NCI-H1930 (cell line): Measurements from ENCODE around the gene RIPOR2.
"Not testable (repeated sequence)": the region's sequence is repeated elsewhere in the genome, so short reads cannot be mapped to it uniquely, and the experiment has no call there.

ENCODE experiments used
- DNase-seq, 2 experiments: peaks; one replicate each; lab custom pipeline; 2025; lab: John Stamatoyannopoulos, UW

RIPOR2 gene

DNA sequence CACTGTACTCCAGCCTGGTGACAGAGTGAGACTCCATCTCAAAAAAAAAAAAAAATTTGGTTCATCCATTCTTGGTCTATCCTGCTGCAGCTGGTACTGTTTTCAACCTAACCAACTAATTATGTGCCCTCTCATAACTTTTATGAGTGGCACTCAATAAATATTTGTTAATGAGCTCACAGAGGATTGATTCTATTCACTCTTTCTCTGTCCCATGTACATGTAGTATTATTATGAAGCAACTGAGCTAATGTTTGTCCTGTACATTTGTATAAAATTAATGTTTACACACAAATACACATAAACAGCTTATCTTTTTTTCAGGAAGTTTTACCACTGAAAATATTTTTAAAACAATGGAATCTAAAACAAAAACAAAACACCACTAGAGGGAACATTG is 10.1 kb downstream of the RIPOR2 start:
- DNase-seq = no peak

DNA sequence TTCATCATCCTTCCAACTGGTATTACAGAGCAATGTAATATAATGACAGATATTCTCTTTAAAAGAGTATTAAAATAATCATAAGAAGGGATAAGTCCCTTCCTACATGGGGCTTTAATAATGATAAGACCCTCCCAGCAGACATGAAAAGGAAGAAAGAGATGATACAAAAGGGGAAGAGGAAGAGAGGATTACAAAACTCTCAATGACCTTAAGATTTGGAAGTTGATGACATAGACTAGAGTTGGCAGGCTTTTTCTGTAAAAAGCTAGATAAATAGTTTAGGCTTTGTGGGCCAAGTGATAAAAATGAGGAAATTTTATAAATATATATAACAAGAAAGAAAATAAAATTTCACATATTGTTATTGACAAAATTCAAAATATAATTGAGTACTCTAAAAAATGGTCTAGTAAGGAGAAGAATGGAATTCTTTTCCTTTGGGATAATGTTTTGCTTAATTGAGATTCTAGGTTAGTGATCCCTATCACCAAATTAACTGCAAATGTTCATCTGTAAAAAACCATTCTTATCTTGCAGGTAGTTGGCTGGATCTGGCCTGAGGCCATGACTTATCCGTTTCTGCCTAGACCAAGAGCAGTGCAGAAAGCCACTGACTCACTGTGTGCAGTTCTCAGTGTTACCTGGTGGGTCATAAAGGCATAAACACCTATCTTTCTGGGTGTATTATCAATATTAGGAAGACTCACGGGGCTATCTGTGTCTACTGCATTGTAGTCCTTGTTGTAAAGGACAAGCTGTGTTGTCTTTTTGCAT is 11.0 kb downstream of the RIPOR2 start:
- DNase-seq = no peak

GRCh38 chr6:24923885-24924401 is 11.8 kb downstream of the RIPOR2 start:
- DNase-seq = no peak

DNA sequence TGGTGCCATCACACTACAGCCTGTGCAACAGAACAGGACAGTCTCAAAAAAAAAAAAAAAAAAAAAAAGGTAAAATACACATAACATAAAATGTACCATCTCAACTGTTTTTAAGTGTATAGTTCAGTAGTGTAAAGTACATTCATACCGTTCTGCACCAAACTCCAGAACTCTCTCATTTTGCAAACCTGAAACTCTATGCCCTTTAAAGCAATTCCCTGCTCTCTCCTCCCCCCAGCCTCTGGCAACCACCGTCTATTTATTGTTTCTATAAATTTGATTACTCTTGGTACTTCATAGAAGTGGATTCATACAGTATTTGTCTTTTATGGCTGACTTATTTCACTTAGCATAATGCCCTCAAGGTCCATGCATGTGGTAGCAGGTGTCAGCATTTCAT is 12.9 kb downstream of the RIPOR2 start:
- DNase-seq = no peak

DNA sequence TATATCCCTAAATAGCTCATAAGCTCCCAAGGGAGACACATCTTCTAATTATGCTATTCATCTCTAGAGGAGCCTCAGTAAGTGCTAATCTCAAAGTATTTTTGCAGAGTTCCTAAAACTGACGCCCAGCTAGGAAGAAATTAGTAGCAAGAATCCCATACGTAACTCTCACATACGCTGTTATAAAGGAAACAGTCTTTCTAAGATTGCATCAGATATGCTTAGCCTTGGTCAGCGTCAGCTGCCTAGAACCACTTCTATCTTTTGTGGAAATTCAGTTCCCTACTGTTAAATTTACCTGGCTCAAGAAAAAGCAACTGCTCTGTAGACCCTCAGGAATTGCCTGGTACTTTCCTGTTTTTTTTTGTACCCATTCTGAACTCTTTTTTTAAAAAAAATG is 13.6 kb downstream of the RIPOR2 start:
- DNase-seq = no peak

DNA sequence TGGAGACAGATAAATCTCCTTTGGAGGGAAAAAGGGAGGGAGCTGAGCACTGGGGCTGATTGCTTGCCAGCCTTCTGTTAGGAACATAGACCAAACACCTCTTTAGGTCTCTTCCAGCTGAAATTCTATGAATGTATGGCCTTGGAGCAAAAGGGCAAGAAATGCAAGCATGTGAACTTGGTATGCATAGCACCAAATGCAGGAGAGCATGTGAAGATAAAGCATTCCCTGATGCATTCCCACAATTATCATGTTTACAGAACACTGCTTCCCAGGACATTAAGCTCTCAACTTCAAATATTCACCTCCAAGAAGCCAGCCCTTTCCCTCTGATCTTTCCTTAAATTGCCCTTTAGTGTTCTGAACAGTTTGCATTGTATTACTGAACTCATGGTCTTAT is 15.6 kb downstream of the RIPOR2 start:
- DNase-seq = no peak

GRCh38 chr6:24919056-24919892 is 16.5 kb downstream of the RIPOR2 start:
- DNase-seq = peak; percentile 31 to 39

GRCh38 chr6:24918641-24919055 is 17.1 kb downstream of the RIPOR2 start:
- no peak for DNase-seq

DNA sequence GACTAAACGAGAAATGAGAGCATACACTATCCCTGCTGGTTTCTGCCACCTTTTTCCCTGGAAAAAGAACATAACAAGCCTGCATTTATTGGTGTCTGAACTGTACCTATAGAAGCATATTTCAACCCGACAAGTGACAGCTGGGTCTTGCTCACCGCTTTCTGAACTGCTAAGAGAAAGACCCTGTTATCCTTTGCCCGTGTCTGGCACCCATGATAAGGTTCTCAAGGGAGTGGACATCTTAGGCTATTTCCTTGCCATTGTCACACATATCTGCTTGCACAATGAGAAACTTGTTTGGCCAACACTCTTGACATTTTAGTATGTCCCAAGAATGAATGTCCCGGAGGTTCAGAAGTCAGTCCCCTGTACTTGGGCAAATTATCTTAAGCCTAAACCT is 19.3 kb downstream of the RIPOR2 start:
- no peak for DNase-seq

GRCh38 chr6:24915641-24916040 is 20.1 kb downstream of the RIPOR2 start:
- DNase-seq = no peak

DNA sequence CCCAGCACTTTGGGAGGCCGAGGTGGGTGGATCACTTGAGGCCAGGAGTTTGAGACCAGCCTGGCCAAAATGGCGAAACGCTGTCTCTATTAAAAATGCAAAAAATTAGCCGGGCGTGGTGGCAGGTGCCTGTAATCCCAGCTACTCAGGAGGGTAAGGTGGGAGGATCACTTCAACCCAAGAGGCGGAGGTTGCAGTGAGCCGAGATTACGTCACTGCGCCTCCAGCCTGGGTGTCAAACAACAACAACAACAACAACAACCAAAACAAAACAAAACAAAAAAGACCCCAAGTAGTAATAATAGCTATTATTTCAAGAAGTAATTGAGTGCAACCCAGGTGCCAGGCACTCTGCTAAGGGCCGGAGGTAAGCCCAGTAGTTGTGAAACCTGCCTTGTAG is 21.7 kb downstream of the RIPOR2 start:
- not testable (repeated sequence) for DNase-seq

GRCh38 chr6:24911796-24912382 is 23.9 kb downstream of the RIPOR2 start:
- DNase-seq = no peak

GRCh38 chr6:24910961-24911725 is 24.6 kb downstream of the RIPOR2 start:
- DNase-seq = peak; percentile 11 to 41

- no peak for DNase-seq
These were observed 25.3 kb downstream of the RIPOR2 start for GRCh38 chr6:24910331-24910960.

DNA sequence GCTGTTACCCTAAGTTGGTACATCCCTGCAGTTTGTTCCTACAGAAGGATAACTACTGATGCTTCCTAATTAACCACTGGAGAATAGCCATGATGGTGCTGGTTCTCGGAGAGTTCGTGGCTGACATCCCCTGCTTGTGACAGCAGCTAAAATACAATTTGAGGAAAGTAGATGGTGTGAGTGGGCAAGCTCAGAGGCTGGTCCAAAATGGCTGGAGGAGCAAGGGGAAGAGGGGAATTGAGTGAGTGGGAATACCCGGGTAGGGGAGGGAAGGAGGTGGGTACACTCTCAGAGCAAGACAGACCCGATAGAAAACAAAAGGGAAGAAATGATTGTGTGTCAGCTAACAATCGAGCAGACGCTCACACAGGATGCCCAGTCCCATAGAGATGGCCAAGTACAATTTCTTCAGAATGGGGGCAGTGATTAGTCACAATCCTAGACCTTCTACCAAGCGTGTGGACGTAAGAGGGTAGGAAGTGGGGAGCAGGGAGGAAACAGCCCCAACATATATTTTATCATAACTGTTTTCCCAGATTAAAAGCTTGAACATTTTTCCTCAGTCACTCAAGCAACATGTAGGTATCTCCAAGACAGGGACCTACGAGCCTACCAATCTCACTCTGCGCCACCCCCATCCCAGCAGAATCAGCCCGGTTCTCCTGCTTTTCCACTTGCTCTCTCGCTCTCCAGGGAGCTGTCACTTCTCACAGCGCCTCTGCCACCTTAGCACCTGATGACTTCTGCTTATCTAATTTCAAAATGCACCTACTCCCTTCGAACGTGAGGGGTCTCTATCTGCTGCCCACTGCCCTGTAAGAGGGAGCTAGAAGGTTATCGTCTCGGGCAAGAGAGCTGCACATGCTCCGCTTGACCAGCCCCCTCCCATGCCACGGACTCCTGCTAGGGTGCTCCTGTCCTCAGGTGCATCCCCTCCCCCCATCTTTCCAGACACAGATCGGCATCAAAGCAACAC is 26.2 kb downstream of the RIPOR2 start:
- DNase-seq = no peak

DNA sequence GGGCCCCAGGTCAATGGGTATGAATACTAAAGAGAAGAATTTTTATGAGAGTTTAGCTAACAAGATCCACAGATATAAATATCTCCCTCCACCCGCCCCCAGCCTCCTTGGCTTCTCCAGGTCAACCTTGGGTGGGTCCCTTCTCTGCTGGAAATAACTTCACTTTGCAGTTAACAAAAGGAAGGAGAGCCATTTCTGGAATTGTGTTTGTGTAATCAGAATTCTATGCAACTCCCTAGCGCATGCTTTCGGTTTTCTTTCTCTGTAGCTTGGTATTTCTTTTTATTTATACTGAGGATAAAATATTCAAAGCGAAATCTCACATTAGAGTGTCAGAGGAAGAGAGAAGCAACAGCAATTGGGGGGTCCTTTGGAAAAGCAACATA is 27.1 kb downstream of the RIPOR2 start:
- DNase-seq = no peak

- no peak for DNase-seq
These were observed 27.7 kb downstream of the RIPOR2 start for GRCh38 chr6:24907919-24908649.

DNA sequence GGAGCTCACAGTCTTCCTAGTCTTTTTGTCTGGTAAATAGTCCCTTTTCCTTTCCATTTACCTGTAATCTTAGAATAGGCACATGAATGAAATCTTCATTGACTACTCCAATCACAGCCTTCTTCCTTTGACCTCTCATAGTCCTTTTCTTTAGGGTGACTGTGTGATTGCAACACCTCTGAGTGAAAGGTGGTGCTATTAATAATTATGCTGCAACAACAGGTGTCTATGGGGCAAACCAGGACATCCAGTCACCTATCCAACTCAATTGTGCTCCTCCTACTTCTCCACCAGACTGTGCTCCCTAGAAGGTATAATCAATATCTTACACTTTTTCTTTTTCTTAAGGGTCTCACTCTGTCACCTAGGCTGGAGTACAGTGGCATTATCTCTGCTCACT is 29.4 kb downstream of the RIPOR2 start:
- DNase-seq = no peak

GRCh38 chr6:24905483-24905882 is 30.3 kb downstream of the RIPOR2 start:
- DNase-seq = no peak

GRCh38 chr6:24903681-24904080 is 32.1 kb downstream of the RIPOR2 start:
- DNase-seq = no peak
